Measurements from ENCODE around the gene NRP2. TPM values are rescaled to one million over a fixed set of nuclear protein-coding genes. Genes with fewer than 3 reads are reported as not detected.

NRP2 gene
- total RNA-seq, 1 experiment from 2014 or later: 1.2 TPM

DNA sequence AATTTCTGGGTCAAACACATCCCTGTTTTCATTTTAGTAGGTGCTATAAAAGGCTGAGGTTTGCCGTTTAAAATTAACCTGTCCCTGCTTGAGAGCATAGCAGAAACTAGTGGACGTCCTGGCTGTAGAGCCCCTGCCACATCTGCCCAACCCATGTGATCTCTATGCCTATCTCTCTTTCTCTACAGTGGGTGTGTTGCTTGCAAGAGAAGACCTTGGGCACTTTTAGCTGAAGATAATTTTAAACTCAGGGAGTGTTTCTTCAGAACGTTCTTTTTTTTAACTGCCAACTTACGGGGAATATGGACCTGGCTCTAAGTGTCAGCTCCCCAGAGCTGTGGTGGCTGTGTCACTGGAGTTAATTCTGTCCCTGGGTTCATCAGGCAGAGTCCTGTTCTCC is 100.6 kb downstream of the NRP2 start:
- no TSS peak for BruUV-seq (replicated peaks)
- ATAC-seq (no peak), DNase-seq (ENCODE audit: low read depth, low spot score) (no peak)
- peaks cover 2 to 8% of the 10 kb centered on the region in 2 experiments; a peak in 1 of 4 replicates for H3K4me1 ChIP-seq (ENCODE audit: control insufficient read depth in 1 of 2, insufficient read depth in 2 of 2, low read length in 2 of 2)
- no peaks in the 10 kb centered on the region for H3K9me3 ChIP-seq (ENCODE audit: control insufficient read depth in 1 of 2, insufficient read depth in 1 of 2, low read depth in 1 of 2, low read length in 2 of 2)
- H3K36me3 ChIP-seq (ENCODE audit: control insufficient read depth in 1 of 2, insufficient read depth in 2 of 2, low read length in 2 of 2): no peaks in the 10 kb centered on the region
- H4K20me1 ChIP-seq (ENCODE audit: insufficient read depth): no peaks in the 10 kb centered on the region
- H3K27me3 ChIP-seq (ENCODE audit: insufficient read depth, low read length): peaks cover 13% of the 10 kb centered on the region; the same call in 1 of the 2 replicates
- no peak overlapping the region for H3K4me3 ChIP-seq (replicated peaks in 1 of 2; ENCODE audit: low read depth in 1 of 2, low read length in 2 of 2)
- TF ChIP-seq EZH2phosphoT487 (IDR thresholded peaks at IDR 0.05; ENCODE audit: borderline replicate concordance) (no peak), EGR1 (IDR thresholded peaks at IDR 0.05; ENCODE audit: low read depth) (no peak), JUND (IDR thresholded peaks at IDR 0.05) (no peak), YY1 (IDR thresholded peaks at IDR 0.05; ENCODE audit: extremely low read depth, insufficient replicate concordance, low read depth, low read length) (no peak), FOSL1 (IDR thresholded peaks at IDR 0.05; ENCODE audit: low read depth) (no peak), TCF7L2 (IDR thresholded peaks at IDR 0.05; ENCODE audit: borderline replicate concordance, extremely low read depth, insufficient read depth, insufficient read length) (no peak), CBX3 (IDR thresholded peaks at IDR 0.05; ENCODE audit: low read depth) (no peak), RAD21 (IDR thresholded peaks at IDR 0.05; ENCODE audit: low read depth) (no peak), ZNF274 (IDR thresholded peaks at IDR 0.05; ENCODE audit: low read depth, low read length) (no peak), SIN3A (IDR thresholded peaks at IDR 0.05; ENCODE audit: low read depth) (no peak), POLR2A (IDR thresholded peaks at IDR 0.05; ENCODE audit: borderline replicate concordance, extremely low read depth, insufficient read depth, insufficient read length) (no peak), CEBPB (IDR thresholded peaks at IDR 0.05; ENCODE audit: low read depth) (no peak)
- TF ChIP-seq, protein P1, sequence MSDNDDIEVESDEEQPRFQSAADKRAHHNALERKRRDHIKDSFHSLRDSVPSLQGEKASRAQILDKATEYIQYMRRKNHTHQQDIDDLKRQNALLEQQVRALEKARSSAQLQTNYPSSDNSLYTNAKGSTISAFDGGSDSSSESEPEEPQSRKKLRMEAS (IDR thresholded peaks at IDR 0.05): no peak
- TF ChIP-seq, protein P2, sequence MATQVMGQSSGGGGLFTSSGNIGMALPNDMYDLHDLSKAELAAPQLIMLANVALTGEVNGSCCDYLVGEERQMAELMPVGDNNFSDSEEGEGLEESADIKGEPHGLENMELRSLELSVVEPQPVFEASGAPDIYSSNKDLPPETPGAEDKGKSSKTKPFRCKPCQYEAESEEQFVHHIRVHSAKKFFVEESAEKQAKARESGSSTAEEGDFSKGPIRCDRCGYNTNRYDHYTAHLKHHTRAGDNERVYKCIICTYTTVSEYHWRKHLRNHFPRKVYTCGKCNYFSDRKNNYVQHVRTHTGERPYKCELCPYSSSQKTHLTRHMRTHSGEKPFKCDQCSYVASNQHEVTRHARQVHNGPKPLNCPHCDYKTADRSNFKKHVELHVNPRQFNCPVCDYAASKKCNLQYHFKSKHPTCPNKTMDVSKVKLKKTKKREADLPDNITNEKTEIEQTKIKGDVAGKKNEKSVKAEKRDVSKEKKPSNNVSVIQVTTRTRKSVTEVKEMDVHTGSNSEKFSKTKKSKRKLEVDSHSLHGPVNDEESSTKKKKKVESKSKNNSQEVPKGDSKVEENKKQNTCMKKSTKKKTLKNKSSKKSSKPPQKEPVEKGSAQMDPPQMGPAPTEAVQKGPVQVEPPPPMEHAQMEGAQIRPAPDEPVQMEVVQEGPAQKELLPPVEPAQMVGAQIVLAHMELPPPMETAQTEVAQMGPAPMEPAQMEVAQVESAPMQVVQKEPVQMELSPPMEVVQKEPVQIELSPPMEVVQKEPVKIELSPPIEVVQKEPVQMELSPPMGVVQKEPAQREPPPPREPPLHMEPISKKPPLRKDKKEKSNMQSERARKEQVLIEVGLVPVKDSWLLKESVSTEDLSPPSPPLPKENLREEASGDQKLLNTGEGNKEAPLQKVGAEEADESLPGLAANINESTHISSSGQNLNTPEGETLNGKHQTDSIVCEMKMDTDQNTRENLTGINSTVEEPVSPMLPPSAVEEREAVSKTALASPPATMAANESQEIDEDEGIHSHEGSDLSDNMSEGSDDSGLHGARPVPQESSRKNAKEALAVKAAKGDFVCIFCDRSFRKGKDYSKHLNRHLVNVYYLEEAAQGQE (IDR thresholded peaks at IDR 0.05; ENCODE audit: low read depth): no peak
- TF ChIP-seq, protein P3, sequence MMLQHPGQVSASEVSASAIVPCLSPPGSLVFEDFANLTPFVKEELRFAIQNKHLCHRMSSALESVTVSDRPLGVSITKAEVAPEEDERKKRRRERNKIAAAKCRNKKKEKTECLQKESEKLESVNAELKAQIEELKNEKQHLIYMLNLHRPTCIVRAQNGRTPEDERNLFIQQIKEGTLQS (IDR thresholded peaks at IDR 0.05): no peak
- TF ChIP-seq, protein P4, sequence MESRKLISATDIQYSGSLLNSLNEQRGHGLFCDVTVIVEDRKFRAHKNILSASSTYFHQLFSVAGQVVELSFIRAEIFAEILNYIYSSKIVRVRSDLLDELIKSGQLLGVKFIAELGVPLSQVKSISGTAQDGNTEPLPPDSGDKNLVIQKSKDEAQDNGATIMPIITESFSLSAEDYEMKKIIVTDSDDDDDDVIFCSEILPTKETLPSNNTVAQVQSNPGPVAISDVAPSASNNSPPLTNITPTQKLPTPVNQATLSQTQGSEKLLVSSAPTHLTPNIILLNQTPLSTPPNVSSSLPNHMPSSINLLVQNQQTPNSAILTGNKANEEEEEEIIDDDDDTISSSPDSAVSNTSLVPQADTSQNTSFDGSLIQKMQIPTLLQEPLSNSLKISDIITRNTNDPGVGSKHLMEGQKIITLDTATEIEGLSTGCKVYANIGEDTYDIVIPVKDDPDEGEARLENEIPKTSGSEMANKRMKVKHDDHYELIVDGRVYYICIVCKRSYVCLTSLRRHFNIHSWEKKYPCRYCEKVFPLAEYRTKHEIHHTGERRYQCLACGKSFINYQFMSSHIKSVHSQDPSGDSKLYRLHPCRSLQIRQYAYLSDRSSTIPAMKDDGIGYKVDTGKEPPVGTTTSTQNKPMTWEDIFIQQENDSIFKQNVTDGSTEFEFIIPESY (IDR thresholded peaks at IDR 0.05; ENCODE audit: extremely low read depth, insufficient replicate concordance, low read length): no peak
- ChIA-PET CTCF (no interaction called here), POLR2A (no interaction called here), RAD21 (ENCODE audit: low non-redundant PET in 1 of 2, low total read pairs in 2 of 2, uncharacterized antibody in 2 of 2, unreplicated experiment in 2 of 2) (no interaction called here)
- no peak overlapping the region for H3K4me2 ChIP-seq (ENCODE audit: low read length)
- intact Hi-C loops (cut with micrococcal nuclease): no loop called here
- no peak overlapping the region for H3K27ac ChIP-seq (ENCODE audit: low read depth, low read length)
- no peak overlapping the region for H3K9ac ChIP-seq (ENCODE audit: low read length)
- H3K79me2 ChIP-seq (ENCODE audit: insufficient read depth, low read length): no peaks in the 10 kb centered on the region
- H3K9me2 ChIP-seq (ENCODE audit: insufficient read depth): no peaks in the 10 kb centered on the region
- no peak overlapping the region for H2AFZ ChIP-seq (ENCODE audit: low read depth, low read length, poor library complexity, severe bottlenecking)

Measured in HCT116 (cell line).